Mesenchymal stem cell (in vitro differentiated cells and primary cell): ENCODE results near the gene GLYATL1.

ENCODE experiments used
- DNase-seq: peaks from one replicate; pipeline ENCODE4 v3.0.0-alpha.2; 2013
- H2AFZ ChIP-seq: one replicate; pipeline ENCODE4 v1.6.1; 2013; ENCODE audit warnings: low read depth, mild to moderate bottlenecking, control low read depth, inconsistent platforms, low read length, moderate library complexity
- H2AK5ac ChIP-seq: 2 replicates; pipeline ENCODE4 v1.6.1; 2013; ENCODE audit warnings: low read length, moderate library complexity, mild to moderate bottlenecking, inconsistent platforms; ENCODE audit not compliant: severe bottlenecking
- H2BK120ac ChIP-seq: one replicate; pipeline ENCODE4 v1.6.1; 2013; ENCODE audit warnings: low read depth, mild to moderate bottlenecking, inconsistent platforms, low read length, moderate library complexity
- H2BK12ac ChIP-seq, 2 experiments: one replicate each; pipeline ENCODE4 v1.6.1; 2013; ENCODE audit warnings: inconsistent platforms in 2 of 2, low read length in 2 of 2, mild to moderate bottlenecking in 2 of 2, moderate library complexity in 2 of 2, control low read depth in 1 of 2
- H2BK15ac ChIP-seq: one replicate; pipeline ENCODE4 v1.6.1; 2013; ENCODE audit warnings: mild to moderate bottlenecking, low read depth, inconsistent platforms; ENCODE audit not compliant: poor library complexity, severe bottlenecking
- H2BK5ac ChIP-seq: 2 replicates; pipeline ENCODE4 v1.6.1; 2013; ENCODE audit warnings: low read depth, mild to moderate bottlenecking, low read length, control low read depth, inconsistent platforms; ENCODE audit not compliant: poor library complexity, severe bottlenecking
- H3K14ac ChIP-seq, 2 experiments: one replicate each; pipeline ENCODE4 v1.6.1; 2013; ENCODE audit warnings: inconsistent platforms in 2 of 2, low read length in 2 of 2, control low read depth in 1 of 2, mild to moderate bottlenecking in 1 of 2, moderate library complexity in 1 of 2
- H3K18ac ChIP-seq, 2 experiments: one replicate each; pipeline ENCODE4 v1.6.1; 2013; ENCODE audit warnings: inconsistent platforms in 2 of 2, low read length in 2 of 2, control low read depth in 1 of 2, low read depth in 1 of 2, mild to moderate bottlenecking in 1 of 2
- H3K23ac ChIP-seq, 2 experiments: one replicate each; pipeline ENCODE4 v1.6.1; 2013; ENCODE audit warnings: inconsistent platforms in 2 of 2, low read length in 2 of 2, mild to moderate bottlenecking in 2 of 2, moderate library complexity in 2 of 2, control low read depth in 1 of 2
- H3K27ac ChIP-seq: 2 replicates; pipeline ENCODE4 v1.5.1; 2013; ENCODE audit warnings: mild to moderate bottlenecking, moderate library complexity, low read length, control low read depth, inconsistent platforms; ENCODE audit not compliant: poor library complexity, severe bottlenecking
- H3K27me3 ChIP-seq, 2 experiments: 2 replicates each; pipeline versions ENCODE4 v1.6.1 to v1.7.0; 2013; ENCODE audit warnings: low read length in 2 of 2, mild to moderate bottlenecking in 2 of 2, moderate library complexity in 2 of 2, control low read depth in 1 of 2, inconsistent platforms in 1 of 2; ENCODE audit not compliant: control insufficient read depth in 1 of 2, insufficient read depth in 1 of 2
- H3K36me3 ChIP-seq, 2 experiments: 2 replicates each; pipeline versions ENCODE4 v1.6.1 to v1.7.0; 2013; ENCODE audit warnings: low read length in 2 of 2, control low read depth in 1 of 2, inconsistent platforms in 1 of 2, low read depth in 1 of 2, mild to moderate bottlenecking in 1 of 2; ENCODE audit not compliant: insufficient read depth in 2 of 2, control insufficient read depth in 1 of 2
- H3K4ac ChIP-seq, 2 experiments: one replicate each; pipeline ENCODE4 v1.6.1; 2013; ENCODE audit warnings: inconsistent platforms in 2 of 2, low read length in 2 of 2, mild to moderate bottlenecking in 2 of 2, moderate library complexity in 2 of 2, control low read depth in 1 of 2, low read depth in 1 of 2
- H3K4me1 ChIP-seq: 2 replicates; pipeline ENCODE4 v1.6.1; 2013; ENCODE audit warnings: low read depth, low read length, control low read depth; ENCODE audit not compliant: control insufficient read depth, insufficient read depth
- H3K4me2 ChIP-seq: 2 replicates; pipeline ENCODE4 v1.6.1; 2013; ENCODE audit warnings: low read length, mild to moderate bottlenecking, inconsistent platforms; ENCODE audit not compliant: poor library complexity, severe bottlenecking
- H3K4me3 ChIP-seq, 2 experiments: 2 replicates each; pipeline versions ENCODE4 v1.5.1 to v1.7.0; 2013; ENCODE audit warnings: low read length in 2 of 2, mild to moderate bottlenecking in 2 of 2, control low read depth in 1 of 2, low read depth in 1 of 2; ENCODE audit not compliant: insufficient read depth in 1 of 2
- H3K79me1 ChIP-seq: replicated peaks from 2 replicates; pipeline ENCODE4 v1.6.1; 2013; ENCODE audit warnings: mild to moderate bottlenecking, control low read depth, low read length, inconsistent platforms; ENCODE audit not compliant: poor library complexity, severe bottlenecking
- H3K9ac ChIP-seq: 2 replicates; pipeline ENCODE4 v1.7.0; 2013; ENCODE audit warnings: mild to moderate bottlenecking, low read length, moderate library complexity
- H3K9me3 ChIP-seq: 2 replicates; pipeline ENCODE4 v1.7.0; 2013; ENCODE audit warnings: mild to moderate bottlenecking, low read length; ENCODE audit not compliant: control insufficient read depth
- H4K8ac ChIP-seq: one replicate; pipeline ENCODE4 v1.6.1; 2013; ENCODE audit warnings: inconsistent platforms, mild to moderate bottlenecking, low read length, moderate library complexity
- H4K91ac ChIP-seq: one replicate; pipeline ENCODE4 v1.6.1; 2013; ENCODE audit warnings: mild to moderate bottlenecking, low read length, inconsistent platforms
- WGBS: methylation state at CpG from one replicate; pipeline ENCODE4 v1.1.7; 2013; ENCODE audit warnings: mixed read lengths; 5-methylcytosine and 5-hydroxymethylcytosine counted together

Gene GLYATL1

DNA sequence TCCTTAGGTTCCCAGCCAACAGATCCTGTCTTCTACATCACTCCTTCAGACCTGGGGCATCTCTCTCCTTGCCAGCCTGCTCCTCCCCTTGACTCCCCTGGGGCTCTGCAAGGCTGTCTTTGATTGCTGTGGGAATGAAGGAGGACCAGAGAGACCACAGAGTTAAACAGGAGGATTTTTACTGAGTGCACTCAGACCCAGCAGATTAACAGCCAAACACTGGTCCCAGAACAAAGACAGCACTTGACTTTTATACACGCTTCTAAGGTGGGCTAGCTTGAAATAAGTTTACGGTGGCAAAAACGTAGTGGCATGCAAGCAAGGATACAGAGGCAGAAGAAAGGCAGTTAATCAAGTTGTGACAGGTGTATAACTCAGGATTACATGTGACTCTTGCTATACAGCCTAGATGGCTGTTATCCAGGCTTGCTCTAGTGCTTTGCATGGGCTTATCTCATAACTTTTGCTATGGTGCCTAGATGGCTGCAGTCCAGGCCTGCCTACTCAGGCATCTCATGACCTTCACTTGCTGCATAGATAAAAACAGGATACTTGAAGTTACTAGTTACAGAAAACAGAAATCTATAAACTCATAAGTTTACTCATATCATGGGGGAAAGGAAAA, 22.0 kb upstream of the GLYATL1 start:
- Histone ChIP-seq H2AFZ (no peak overlapping the region), H4K91ac (no peak overlapping the region), H3K9me3 (peaks cover 18% of the 10 kb centered on the region), H2BK15ac (no peak overlapping the region), H3K36me3 (no peaks in the 10 kb centered on the region), H3K79me1 (no peaks in the 10 kb centered on the region), H3K4me3 (no peak overlapping the region), H3K18ac (no peak overlapping the region), H3K4me1 (no peaks in the 10 kb centered on the region), H2BK12ac (no peak overlapping the region), H3K27me3 (no peaks in the 10 kb centered on the region), H3K27ac (no peak overlapping the region), H2AK5ac (no peak overlapping the region), H3K4ac (no peak overlapping the region), H4K8ac (no peak overlapping the region), H3K23ac (no peak overlapping the region), H3K9ac (no peak overlapping the region), H3K4me2 (no peak overlapping the region), H3K14ac (no peak overlapping the region), H2BK120ac (no peak overlapping the region), H2BK5ac (no peak overlapping the region)
- no peak for DNase-seq
- WGBS = 82% methylated on average over 3 of the region's 3 CpGs

- no peak overlapping the region for H3K4me2 ChIP-seq
- no peak overlapping the region for H4K8ac ChIP-seq
- no peak overlapping the region for H3K27ac ChIP-seq
- no peak overlapping the region for H2AFZ ChIP-seq
- H3K9ac ChIP-seq = no peak overlapping the region
- H3K4me1 ChIP-seq = peaks cover 3% of the 10 kb centered on the region
- no peak for DNase-seq
- H3K14ac ChIP-seq = no peak overlapping the region
- no peaks in the 10 kb centered on the region for H3K79me1 ChIP-seq
- H3K36me3 ChIP-seq = no peaks in the 10 kb centered on the region
- H2AK5ac ChIP-seq = no peak overlapping the region
- H2BK120ac ChIP-seq = no peak overlapping the region
- H3K4ac ChIP-seq = no peak overlapping the region
- H2BK15ac ChIP-seq = no peak overlapping the region
- H2BK5ac ChIP-seq = no peak overlapping the region
- no peak overlapping the region for H4K91ac ChIP-seq
- H3K9me3 ChIP-seq = peaks cover 18% of the 10 kb centered on the region
- WGBS = 65% methylated on average over 6 of the region's 6 CpGs
- H2BK12ac ChIP-seq = no peak overlapping the region
- H3K18ac ChIP-seq = no peak overlapping the region
- H3K4me3 ChIP-seq = no peak overlapping the region
- no peak overlapping the region for H3K23ac ChIP-seq
- no peaks in the 10 kb centered on the region for H3K27me3 ChIP-seq
Observed at GRCh38 chr11:58919561-58919960, 19.7 kb upstream of the GLYATL1 start.

GRCh38 chr11:58919980-58920379, 19.3 kb upstream of the GLYATL1 start:
- Histone ChIP-seq H3K4me3 (no peak overlapping the region), H3K27me3 (no peaks in the 10 kb centered on the region), H3K18ac (no peak overlapping the region), H2BK5ac (no peak overlapping the region), H3K79me1 (no peaks in the 10 kb centered on the region), H2BK12ac (no peak overlapping the region), H2AFZ (no peak overlapping the region), H3K9ac (no peak overlapping the region), H2BK15ac (no peak overlapping the region), H2BK120ac (no peak overlapping the region), H3K9me3 (peaks cover 18% of the 10 kb centered on the region), H3K23ac (no peak overlapping the region), H3K4me2 (no peak overlapping the region), H4K8ac (no peak overlapping the region), H3K36me3 (no peaks in the 10 kb centered on the region), H2AK5ac (no peak overlapping the region), H3K14ac (no peak overlapping the region), H4K91ac (no peak overlapping the region), H3K4me1 (peaks cover 3% of the 10 kb centered on the region), H3K27ac (no peak overlapping the region), H3K4ac (no peak overlapping the region)
- no peak for DNase-seq
- 74% methylated on average over 2 of the region's 2 CpGs for WGBS

DNA sequence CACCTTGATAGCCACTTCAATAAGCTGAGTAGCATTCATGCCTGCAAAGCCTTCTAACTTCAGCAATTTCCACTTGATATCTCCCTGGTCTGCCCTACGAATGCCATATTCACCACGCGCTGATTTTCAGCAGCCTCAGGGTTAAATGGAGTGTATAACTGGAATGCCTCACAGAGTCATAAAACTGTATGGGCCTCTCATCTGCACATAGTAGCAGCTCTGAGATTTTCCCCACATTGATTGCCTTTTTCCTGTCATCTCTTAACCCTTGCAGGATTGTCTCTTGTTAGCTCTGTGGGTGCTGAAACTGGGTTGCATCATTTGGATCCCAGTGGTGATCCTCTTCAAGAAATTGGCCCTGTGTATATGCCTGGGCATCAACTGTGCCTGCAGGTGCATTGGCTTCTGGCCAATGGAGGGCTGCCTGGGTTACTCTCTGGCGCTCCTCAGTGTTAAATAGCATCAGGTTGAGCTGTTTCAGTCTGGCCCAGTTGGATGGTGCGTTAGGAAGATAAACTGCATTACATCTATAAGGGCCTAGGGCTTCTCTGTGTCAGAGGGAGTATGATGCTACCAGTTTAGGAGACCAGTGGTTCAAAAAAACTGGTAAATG, 17.4 kb upstream of the GLYATL1 start:
- Histone ChIP-seq H2BK5ac (no peak overlapping the region), H2BK120ac (no peak overlapping the region), H3K79me1 (no peaks in the 10 kb centered on the region), H3K4me3 (no peak overlapping the region), H3K36me3 (no peaks in the 10 kb centered on the region), H3K4ac (no peak overlapping the region), H3K18ac (no peak overlapping the region), H2BK15ac (no peak overlapping the region), H3K23ac (no peak overlapping the region), H3K27ac (no peak overlapping the region), H2AK5ac (no peak overlapping the region), H3K4me1 (peaks cover 3% of the 10 kb centered on the region), H3K9ac (no peak overlapping the region), H4K8ac (no peak overlapping the region), H3K9me3 (peaks cover 6% of the 10 kb centered on the region), H2BK12ac (no peak overlapping the region), H3K14ac (no peak overlapping the region), H2AFZ (no peak overlapping the region), H3K27me3 (no peaks in the 10 kb centered on the region), H4K91ac (no peak overlapping the region), H3K4me2 (no peak overlapping the region)
- DNase-seq = no peak
- WGBS = 30% methylated on average over 5 of the region's 5 CpGs
